ENCODE measurements around the gene DES. TPM values are rescaled to one million over a fixed set of nuclear protein-coding genes. Genes with fewer than 3 reads are reported as not detected.

The DES gene
- total and polyA plus RNA-seq, 7 donors, result 8,143 to 14,820 (median 13,727) TPM

DNA sequence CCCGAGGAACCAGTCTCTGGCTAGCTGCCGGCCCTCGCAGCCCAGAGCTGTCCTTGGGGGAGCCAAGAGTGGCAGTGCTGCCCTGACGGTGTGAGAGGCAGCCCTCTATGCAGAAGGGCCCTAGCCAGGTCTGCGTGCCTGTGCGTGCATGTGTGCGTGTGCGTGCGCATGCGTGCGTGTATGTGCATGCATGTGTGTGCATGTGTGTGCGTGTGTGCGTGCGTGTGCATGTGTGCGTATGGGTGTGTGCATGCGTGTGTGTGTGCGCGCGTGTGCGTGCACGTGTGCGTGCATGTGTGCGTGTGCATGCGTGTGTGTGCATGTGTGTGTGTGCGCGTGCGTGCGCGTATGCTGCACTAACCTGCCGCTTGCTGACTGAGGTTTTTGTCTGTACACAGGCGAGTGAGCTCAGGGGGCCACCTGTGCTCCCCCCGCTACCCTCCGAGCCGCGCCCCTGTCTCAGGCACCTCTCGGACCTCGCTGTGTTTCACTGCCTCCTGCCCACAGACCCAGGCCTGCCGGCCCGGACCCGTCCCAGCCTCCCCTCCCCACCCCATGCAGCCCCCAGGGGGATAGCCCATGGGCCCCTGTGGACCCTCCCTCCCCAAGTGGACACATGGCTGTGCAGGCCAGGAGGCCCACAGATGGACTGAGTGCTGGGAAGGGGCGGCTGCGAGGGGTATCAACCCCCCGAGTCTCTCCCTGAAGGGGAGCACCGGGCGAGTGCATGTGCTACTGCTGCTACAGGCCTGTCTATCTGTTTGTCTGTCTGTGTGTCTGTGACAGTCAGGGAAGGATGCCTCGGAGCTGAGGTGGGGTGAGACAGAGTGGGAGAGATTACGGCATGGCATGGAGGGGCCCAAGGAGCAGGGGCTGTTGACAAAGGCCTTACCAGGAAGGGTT is 47.7 kb downstream of the DES start:
- intact Hi-C loops (cut with DNase I), result loop anchor here in 1 of 2 donors (5.0 kb wide), 1 partner anchor 56 kb away; no protein-coding TSS in a partner anchor
- 88 to 92% (median 88%) methylated on average over 33 to 47 of the region's 47 CpGs for WGBS, 3 donors
- no peak overlapping the region for H3K4me3 ChIP-seq
- ATAC-seq (no peak), DNase-seq (no peak)
- no peaks in the 10 kb centered on the region for H3K9me3 ChIP-seq
- TF ChIP-seq CTCF (IDR thresholded peaks at IDR 0.05), result no peak
- peaks cover 4% of the 10 kb centered on the region for H3K4me1 ChIP-seq
- H3K36me3 ChIP-seq (ENCODE audit: insufficient read depth in 1 of 2, low read depth in 1 of 2), result peaks cover 0 to 92% of the 10 kb centered on the region in 2 donors
- no peak overlapping the region for H3K27ac ChIP-seq
- H3K27me3 ChIP-seq (ENCODE audit: insufficient read depth in 3 of 3, low read length in 2 of 3), result no peaks in the 10 kb centered on the region

DNA sequence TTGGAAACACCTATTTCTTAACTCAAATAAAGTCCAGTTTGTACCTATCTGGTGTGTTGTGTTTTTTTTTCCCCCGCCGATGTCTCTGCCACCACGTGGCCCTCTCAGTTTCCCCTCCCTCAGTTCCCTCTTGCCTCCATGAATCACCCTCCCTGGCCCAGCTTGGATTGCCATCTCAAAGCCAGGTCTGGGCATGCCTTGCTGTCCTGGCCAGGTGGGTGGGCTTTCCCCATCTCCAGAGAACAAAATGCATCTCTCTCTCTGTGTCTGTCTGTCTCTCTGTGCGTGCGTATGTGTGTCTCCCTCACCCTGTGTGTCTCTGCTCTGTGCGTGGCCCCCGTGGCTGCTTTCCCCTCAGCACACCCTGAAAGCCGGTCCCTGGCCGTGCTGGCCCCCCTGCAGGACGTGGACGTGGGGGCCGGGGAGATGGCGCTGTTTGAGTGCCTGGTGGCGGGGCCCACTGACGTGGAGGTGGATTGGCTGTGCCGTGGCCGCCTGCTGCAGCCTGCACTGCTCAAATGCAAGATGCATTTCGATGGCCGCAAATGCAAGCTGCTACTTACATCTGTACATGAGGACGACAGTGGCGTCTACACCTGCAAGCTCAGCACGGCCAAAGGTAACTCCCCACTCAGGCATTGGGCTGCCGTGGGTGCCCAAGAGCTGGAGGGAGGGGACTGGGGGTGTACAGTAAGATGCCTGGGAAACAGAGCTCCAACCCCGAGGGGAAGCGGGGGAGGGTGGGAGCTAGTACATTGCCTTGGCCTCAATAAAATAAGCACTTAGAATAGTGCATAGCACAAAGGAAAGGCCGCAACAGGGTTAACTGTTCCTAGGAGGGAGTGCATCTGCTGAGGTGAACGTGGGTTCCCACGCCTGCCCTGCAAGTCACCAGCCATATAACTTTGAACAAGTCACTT is 48.9 kb downstream of the DES start:
- Histone ChIP-seq H3K9me3 (no peaks in the 10 kb centered on the region), H3K4me1 (no peaks in the 10 kb centered on the region), H3K27me3 (ENCODE audit: insufficient read depth in 3 of 3, low read length in 2 of 3) (no peaks in the 10 kb centered on the region), H3K27ac (no peak overlapping the region), H3K4me3 (no peak overlapping the region), H3K36me3 (ENCODE audit: insufficient read depth in 1 of 2, low read depth in 1 of 2) (peaks cover 0 to 98% of the 10 kb centered on the region in 2 donors)
- 74 to 80% (median 74%) methylated on average over 28 of the region's 28 CpGs for WGBS, 3 donors
- intact Hi-C loops (cut with DNase I), result loop anchor here in 1 of 2 donors (5.0 kb wide), 1 partner anchor 55 kb away; no protein-coding TSS in a partner anchor
- no peak for DNase-seq
- peak in 1 of 4 donors; percentile 8 for ATAC-seq
- no peak for TF ChIP-seq CTCF (IDR thresholded peaks at IDR 0.05)

- ATAC-seq (no peak), DNase-seq (no peak)
- H3K9me3 ChIP-seq, result no peaks in the 10 kb centered on the region
- TF ChIP-seq CTCF (IDR thresholded peaks at IDR 0.05), result no peak
- H3K27me3 ChIP-seq (ENCODE audit: insufficient read depth in 3 of 3, low read length in 2 of 3), result no peaks in the 10 kb centered on the region
- no peaks in the 10 kb centered on the region for H3K4me1 ChIP-seq
- no peak overlapping the region for H3K4me3 ChIP-seq
- peaks cover 0 to 98% of the 10 kb centered on the region in 2 donors for H3K36me3 ChIP-seq (ENCODE audit: insufficient read depth in 1 of 2, low read depth in 1 of 2)
- WGBS, 3 donors, result 76% methylated on average over 2 of the region's 2 CpGs
- intact Hi-C loops (cut with DNase I), result loop anchor here in 1 of 2 donors (5.0 kb wide), 1 partner anchor 55 kb away; no protein-coding TSS in a partner anchor
- H3K27ac ChIP-seq, result no peak overlapping the region
Measured at GRCh38 chr2:219467736-219468075, 49.5 kb downstream of the DES start.

DNA sequence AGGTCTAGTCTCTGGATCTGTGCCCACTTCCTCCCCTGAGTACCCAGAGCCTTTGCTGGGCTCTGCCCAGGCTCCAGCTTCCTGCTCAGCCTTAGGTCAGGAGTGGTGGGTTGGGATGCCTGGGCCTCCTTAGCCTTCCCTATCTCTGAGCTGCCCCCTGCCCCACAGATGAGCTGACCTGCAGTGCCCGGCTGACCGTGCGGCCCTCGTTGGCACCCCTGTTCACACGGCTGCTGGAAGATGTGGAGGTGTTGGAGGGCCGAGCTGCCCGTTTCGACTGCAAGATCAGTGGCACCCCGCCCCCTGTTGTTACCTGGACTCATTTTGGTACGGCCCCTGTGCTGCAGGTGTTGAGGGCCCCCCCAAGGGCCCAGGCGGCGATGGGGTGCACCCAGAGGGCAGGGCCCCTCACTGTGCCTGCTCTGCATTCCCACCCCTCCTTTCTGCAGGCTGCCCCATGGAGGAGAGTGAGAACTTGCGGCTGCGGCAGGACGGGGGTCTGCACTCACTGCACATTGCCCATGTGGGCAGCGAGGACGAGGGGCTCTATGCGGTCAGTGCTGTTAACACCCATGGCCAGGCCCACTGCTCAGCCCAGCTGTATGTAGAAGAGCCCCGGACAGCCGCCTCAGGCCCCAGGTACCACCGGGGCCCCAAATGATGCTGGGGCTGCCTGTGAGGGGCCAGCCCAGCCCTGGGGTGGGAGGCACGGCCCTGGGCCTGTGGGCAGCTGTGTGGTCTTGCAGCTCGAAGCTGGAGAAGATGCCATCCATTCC is 50.4 kb downstream of the DES start:
- H3K36me3 ChIP-seq (ENCODE audit: insufficient read depth in 1 of 2, low read depth in 1 of 2), result peaks cover 0 to 98% of the 10 kb centered on the region in 2 donors
- DNase-seq (no peak), ATAC-seq (peak in 1 of 4 donors; percentile 1)
- H3K27me3 ChIP-seq (ENCODE audit: insufficient read depth in 3 of 3, low read length in 2 of 3), result no peaks in the 10 kb centered on the region
- H3K4me1 ChIP-seq, result no peaks in the 10 kb centered on the region
- 89 to 91% (median 90%) methylated on average over 23 of the region's 23 CpGs for WGBS, 3 donors
- TF ChIP-seq CTCF (IDR thresholded peaks at IDR 0.05), result no peak
- no peaks in the 10 kb centered on the region for H3K9me3 ChIP-seq
- H3K4me3 ChIP-seq, result no peak overlapping the region
- peak overlapping the region; percentile 5 for H3K27ac ChIP-seq
- intact Hi-C loops (cut with DNase I), result loop anchor here in 1 of 2 donors (5.0 kb wide), 1 partner anchor 54 kb away; no protein-coding TSS in a partner anchor
